Large intestine (tissue), 3 donors: ENCODE data around the gene TET2. TPM values are rescaled to one million over a fixed set of nuclear protein-coding genes. Genes with fewer than 3 reads are reported as not detected.
A peak's percentile ranks its signal among the peaks of the same experiment; 100 is the strongest.

Experiments
- DNase-seq, 2 donors: peaks; one replicate each; pipeline versions ENCODE4 v3.0.0 to v3.0.0-alpha.2; 2013
- H3K27ac ChIP-seq: one replicate; pipeline ENCODE4 v1.5.1; 2013; ENCODE audit warnings: low read length
- H3K27me3 ChIP-seq: 2 replicates; pipeline ENCODE4 v1.6.1; 2013; ENCODE audit warnings: low read length; ENCODE audit not compliant: control insufficient read depth, insufficient read depth
- H3K36me3 ChIP-seq: 2 replicates; pipeline ENCODE4 v1.6.1; 2013; ENCODE audit warnings: low read length; ENCODE audit not compliant: control insufficient read depth, insufficient read depth
- H3K4me1 ChIP-seq: one replicate; pipeline ENCODE4 v1.6.1; 2013; ENCODE audit warnings: low read length; ENCODE audit not compliant: control insufficient read depth, insufficient read depth
- H3K4me3 ChIP-seq: one replicate; pipeline ENCODE4 v1.5.1; 2013; ENCODE audit warnings: low read length
- H3K9me3 ChIP-seq: one replicate; pipeline ENCODE4 v1.6.1; 2013; ENCODE audit warnings: mild to moderate bottlenecking, low read depth, low read length, moderate library complexity; ENCODE audit not compliant: control insufficient read depth
- WGBS: methylation state at CpG from one replicate; pipeline ENCODE4 v1.1.5; 2013; ENCODE audit warnings: low lambda C conversion rate; ENCODE audit not compliant: insufficient coverage; 5-methylcytosine and 5-hydroxymethylcytosine counted together
- polyA plus RNA-seq: library from polyadenylated mRNA; unstranded; fragments of 120-200 nt; gene quantifications from one replicate; pipeline ENCODE4 v1.2.1, GENCODE V29; 2013

TET2 gene
- polyA plus RNA-seq, 1 donor, result 18.7 TPM

DNA sequence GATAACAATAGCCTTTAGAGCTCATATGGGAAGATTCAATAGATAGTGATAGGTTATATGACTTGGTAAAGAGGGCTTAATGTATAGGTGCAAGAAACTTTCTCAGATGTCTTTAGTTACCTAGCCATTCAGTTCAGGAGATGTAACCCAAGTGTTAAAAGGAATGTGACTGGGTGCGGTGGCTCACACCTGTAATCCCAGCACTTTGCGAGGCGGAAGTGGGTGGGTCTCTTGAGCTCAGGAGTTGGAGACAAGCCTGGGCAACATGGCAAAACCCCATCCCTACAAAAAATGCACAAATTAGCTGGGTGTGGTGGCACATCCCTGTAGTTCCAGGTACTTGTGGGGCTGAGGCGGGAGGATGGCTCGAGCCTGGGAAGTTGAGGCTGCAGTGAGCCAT, 7.9 kb downstream of the TET2 start:
- peaks cover 1% of the 10 kb centered on the region for H3K4me1 ChIP-seq
- no peaks in the 10 kb centered on the region for H3K27me3 ChIP-seq
- H3K4me3 ChIP-seq, result no peak overlapping the region
- H3K27ac ChIP-seq, result no peak overlapping the region
- H3K36me3 ChIP-seq, result peaks cover 2% of the 10 kb centered on the region
- WGBS, result no CpG with 5 or more reads among the region's 5 CpGs
- DNase-seq, result no peak
- H3K9me3 ChIP-seq, result no peaks in the 10 kb centered on the region

DNA sequence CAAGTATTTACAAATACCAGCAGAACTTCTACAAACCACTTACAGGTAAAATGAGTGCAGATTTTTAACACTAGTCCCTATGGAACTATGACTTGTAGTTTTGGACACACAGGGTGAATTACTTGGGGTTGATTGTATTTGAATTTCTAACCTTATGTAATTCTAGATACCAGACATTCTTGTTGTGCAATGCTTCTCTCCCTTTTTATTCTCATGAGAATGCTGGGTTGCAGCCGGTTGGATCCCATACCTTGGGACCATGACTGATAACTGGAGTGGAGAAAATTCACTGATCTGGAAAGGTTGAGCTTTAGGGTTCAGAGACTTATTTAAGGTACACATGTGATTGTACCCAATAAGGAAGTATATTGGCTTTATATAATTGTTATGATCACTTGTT, 8.8 kb downstream of the TET2 start:
- no peaks in the 10 kb centered on the region for H3K27me3 ChIP-seq
- peaks cover 2% of the 10 kb centered on the region for H3K36me3 ChIP-seq
- no peak for DNase-seq
- H3K27ac ChIP-seq, result no peak overlapping the region
- H3K4me3 ChIP-seq, result no peak overlapping the region
- no peaks in the 10 kb centered on the region for H3K4me1 ChIP-seq
- no CpG with 5 or more reads among the region's 1 CpG for WGBS
- H3K9me3 ChIP-seq, result no peaks in the 10 kb centered on the region

DNA sequence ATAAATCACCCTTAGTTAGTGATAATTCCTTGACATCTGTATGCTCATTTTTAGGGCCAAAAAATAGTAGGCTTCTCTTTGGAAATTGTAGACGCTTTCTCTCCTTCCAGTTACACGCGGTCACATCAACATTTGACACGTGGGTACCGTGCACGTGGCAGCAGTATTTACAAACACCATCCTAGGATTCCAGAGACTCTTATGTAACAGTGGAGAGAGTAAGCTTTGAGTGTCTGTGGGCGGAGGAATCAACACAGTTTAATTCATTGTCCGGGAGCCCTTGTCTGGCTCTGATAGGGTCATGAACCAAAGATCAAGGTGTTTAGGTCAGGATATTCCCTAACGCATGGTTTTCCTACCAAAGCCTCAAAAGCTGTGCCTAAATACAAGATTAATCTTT, 12.2 kb downstream of the TET2 start:
- no peak for DNase-seq
- Histone ChIP-seq H3K36me3 (peaks cover 2% of the 10 kb centered on the region), H3K9me3 (peaks cover 2% of the 10 kb centered on the region), H3K4me3 (no peak overlapping the region), H3K27me3 (no peaks in the 10 kb centered on the region), H3K4me1 (no peaks in the 10 kb centered on the region), H3K27ac (no peak overlapping the region)
- WGBS, result 100% methylated on average over 1 of the region's 9 CpGs

DNA sequence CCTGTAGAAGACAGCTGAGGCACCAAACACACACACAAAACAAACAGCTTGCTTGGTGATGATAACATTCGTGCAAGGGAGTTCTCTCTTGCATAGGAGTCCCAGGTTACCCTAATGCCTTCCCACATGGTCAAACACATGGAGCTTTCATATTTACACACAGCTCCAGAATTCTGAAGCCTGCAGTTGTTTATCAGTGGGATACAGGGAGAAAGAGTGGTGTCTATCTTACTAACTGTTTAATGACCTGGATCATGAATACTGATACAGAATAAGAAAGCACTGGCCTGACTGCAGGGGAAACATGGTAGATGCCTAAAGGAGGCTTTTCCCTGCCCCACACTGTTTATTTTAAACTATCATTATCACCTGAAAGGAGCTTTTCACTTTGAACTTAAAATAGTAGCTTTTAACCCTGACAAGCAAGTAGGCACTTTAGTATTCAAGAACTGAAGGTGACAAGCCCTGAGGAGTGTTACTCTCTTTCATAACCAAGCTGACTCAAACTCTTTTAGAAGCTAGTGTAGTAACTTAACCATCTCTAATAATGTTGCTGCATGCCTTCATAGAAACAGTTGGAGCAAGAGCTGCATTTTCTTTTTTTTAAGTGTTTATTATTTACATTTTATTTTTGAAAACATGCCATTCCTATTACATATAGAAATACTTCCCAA, 15.6 kb downstream of the TET2 start:
- H3K4me1 ChIP-seq, result no peaks in the 10 kb centered on the region
- no peak overlapping the region for H3K27ac ChIP-seq
- H3K27me3 ChIP-seq, result no peaks in the 10 kb centered on the region
- H3K36me3 ChIP-seq, result peaks cover 2% of the 10 kb centered on the region
- no peak overlapping the region for H3K4me3 ChIP-seq
- no CpG with 5 or more reads among the region's 1 CpG for WGBS
- peaks cover 2% of the 10 kb centered on the region for H3K9me3 ChIP-seq
- DNase-seq, result no peak

DNA sequence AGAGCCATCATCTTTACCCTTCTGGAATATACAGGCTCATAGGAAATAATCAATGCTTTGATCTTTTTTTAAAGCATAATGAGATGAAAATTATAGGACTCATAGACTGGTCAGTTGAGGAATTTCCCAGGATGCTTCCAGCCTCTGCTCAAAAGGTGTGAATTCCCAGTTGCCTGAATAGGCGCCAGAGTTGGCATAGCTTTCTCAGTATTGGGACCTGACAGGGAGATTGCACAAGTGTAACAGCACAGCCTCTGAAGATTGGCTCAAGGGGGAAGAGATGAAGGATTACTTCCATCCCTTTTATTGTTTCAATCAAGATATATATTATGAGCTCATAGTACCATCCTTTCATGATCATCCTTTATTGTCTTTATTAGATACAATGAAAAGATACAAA, 17.9 kb downstream of the TET2 start:
- no peak overlapping the region for H3K27ac ChIP-seq
- no peaks in the 10 kb centered on the region for H3K36me3 ChIP-seq
- no peaks in the 10 kb centered on the region for H3K4me1 ChIP-seq
- H3K9me3 ChIP-seq, result peaks cover 2% of the 10 kb centered on the region
- DNase-seq, result no peak
- no peaks in the 10 kb centered on the region for H3K27me3 ChIP-seq
- no CpG with 5 or more reads among the region's 1 CpG for WGBS
- H3K4me3 ChIP-seq, result no peak overlapping the region

DNA sequence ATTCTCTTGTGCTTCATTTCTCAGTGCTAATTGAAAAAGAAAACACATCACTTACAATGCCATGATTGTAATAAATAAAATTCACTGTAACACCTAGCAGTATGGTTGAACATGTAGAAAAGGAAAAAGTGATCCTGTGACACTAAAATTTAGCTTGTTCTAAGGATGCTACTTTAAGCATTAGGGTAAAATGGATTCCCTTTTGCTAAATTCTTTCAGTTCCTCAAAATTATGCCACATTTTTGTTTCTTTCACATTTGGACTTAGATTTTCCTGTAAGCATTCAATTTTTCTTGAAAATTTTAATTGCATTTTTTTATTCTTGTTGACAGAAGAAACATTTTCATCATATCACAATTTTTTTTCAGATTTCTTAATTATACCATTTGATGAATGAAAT, 19.4 kb downstream of the TET2 start:
- peaks cover 2% of the 10 kb centered on the region for H3K9me3 ChIP-seq
- no peak overlapping the region for H3K27ac ChIP-seq

DNA sequence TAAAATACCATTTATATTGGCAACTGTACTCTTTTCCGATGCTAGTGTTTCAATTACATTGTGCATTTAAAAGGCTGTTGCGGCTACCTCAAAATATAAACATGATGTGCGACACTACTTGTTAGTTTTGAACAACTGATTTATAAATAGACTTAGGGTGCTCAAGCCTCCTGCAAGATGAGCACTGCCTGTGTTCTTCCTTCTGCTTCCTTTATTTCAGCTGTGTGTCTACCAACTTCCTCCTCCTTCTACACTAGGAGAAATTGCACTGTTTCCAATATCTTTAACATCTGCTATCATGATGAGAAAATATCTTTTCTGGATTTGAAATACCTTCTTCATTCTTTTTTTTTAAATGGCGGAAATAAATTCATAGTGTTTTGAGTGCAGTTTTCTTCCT, 24.0 kb downstream of the TET2 start:
- H3K27ac ChIP-seq, result no peak overlapping the region
- no peaks in the 10 kb centered on the region for H3K36me3 ChIP-seq
- no peaks in the 10 kb centered on the region for H3K4me1 ChIP-seq
- no peaks in the 10 kb centered on the region for H3K27me3 ChIP-seq
- no peak overlapping the region for H3K4me3 ChIP-seq
- no CpG with 5 or more reads among the region's 4 CpGs for WGBS
- DNase-seq, result no peak
- H3K9me3 ChIP-seq, result peaks cover 8% of the 10 kb centered on the region

More for the DNA sequence above, 19.4 kb downstream of the TET2 start:
- Histone ChIP-seq H3K4me3 (no peak overlapping the region), H3K36me3 (no peaks in the 10 kb centered on the region), H3K4me1 (no peaks in the 10 kb centered on the region), H3K27me3 (no peaks in the 10 kb centered on the region)
- DNase-seq, result no peak

DNA sequence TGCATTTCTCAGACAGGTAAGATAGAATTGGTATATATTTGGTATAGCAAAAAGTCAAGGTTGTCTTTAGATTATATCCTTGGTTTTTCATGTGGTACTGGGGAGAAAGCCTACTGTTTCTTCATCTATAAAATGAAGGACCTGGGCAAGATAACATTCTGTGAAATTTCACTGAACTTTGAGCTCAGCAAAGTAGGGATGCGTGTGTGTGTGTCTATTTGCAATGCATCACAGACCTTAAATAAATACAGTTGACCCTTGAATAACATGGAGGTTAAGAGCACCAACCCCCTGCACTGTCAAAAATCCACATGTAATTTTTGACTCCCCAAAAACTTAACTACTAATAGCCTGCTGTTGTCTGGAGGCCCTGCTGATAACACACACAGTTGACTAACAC, 25.2 kb downstream of the TET2 start:
- Histone ChIP-seq H3K27ac (no peak overlapping the region), H3K36me3 (no peaks in the 10 kb centered on the region), H3K9me3 (peaks cover 8% of the 10 kb centered on the region), H3K4me1 (no peaks in the 10 kb centered on the region), H3K4me3 (no peak overlapping the region), H3K27me3 (no peaks in the 10 kb centered on the region)
- no peak for DNase-seq
- WGBS, result no CpG with 5 or more reads among the region's 1 CpG

DNA sequence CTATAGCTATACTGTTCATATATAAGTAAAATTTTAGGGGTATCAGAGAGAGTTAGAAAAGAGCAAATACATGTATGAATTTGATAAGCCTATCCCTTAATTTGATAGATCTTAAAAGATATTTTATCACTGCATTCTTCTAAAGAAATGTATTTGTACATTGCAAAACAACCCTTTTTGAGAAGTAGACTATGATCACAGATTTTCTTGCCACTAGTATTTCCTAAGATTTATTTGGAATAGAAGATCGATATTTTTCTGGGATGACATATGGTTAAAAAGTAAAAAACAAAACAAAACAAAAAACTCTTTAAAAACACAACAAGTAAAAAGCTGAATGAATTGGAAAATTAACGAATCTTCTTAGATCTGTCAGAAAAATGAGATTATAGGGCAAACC, 27.4 kb downstream of the TET2 start:
- no peak for DNase-seq
- Histone ChIP-seq H3K4me3 (no peak overlapping the region), H3K36me3 (no peaks in the 10 kb centered on the region), H3K4me1 (no peaks in the 10 kb centered on the region), H3K27me3 (no peaks in the 10 kb centered on the region), H3K27ac (no peak overlapping the region), H3K9me3 (peaks cover 12% of the 10 kb centered on the region)
- WGBS, result 94% methylated on average over 2 of the region's 2 CpGs

DNA sequence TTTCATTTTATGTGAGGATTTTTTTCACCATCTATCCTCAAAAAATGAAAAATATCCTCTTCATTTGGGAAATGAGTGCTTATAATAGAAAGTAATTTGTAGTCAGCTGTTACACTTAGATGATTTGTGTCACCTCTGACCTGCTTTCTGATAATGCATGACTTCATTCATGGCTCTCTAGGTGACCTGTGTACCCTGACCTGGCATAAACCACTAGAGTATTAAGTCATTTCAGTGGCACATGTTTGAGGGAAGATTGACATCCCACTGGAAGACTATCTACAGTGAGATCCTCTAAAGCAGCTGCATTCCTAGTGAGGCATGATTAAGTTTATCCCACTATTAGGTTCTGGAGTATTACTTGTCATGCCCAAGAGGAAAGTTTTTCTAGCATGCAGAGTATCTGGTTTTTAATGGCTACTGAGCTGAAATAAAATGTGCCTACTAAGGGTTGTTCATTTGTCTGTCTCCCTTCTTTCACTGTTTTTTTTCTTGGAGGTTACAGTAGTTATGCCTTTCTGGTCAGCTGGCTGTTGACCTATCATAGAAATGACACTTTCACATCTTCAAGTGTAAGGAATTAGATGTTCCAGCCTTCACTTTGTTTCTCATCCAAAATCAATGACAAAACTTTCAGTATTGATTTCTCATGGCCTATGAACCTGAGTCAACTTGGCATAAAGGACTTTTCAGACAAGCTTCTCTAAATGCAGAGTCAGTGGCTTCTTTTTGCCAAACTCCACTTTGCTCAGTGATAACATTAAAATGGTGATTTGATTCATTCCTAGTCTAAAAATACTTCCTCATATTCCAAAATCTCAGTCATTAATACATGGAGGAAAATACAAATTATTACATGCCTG, 33.1 kb downstream of the TET2 start:
- Histone ChIP-seq H3K27ac (no peak overlapping the region), H3K4me1 (peaks cover 6% of the 10 kb centered on the region), H3K27me3 (no peaks in the 10 kb centered on the region), H3K9me3 (peaks cover 9% of the 10 kb centered on the region), H3K36me3 (no peaks in the 10 kb centered on the region), H3K4me3 (no peak overlapping the region)
- DNase-seq, result peak; percentile 72 to 85

DNA sequence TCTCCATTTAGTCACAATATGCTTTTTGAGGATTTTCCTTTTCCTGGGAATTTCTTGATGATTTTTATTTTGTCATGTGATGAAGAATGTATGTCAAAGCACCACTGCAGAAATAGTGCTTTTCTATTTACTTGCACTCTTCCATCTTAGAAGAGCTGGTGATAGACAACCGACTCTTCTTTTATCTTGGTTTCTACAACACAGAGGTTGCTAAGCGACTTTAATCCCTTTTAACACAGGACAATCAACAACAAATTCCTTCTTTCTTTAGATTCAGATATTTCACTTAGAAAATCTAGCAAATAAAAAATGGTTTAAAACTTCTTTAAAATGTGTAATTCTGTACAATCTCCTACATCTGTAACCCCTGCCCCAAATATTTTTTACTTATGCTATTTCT, 34.6 kb downstream of the TET2 start:
- Histone ChIP-seq H3K9me3 (peaks cover 4% of the 10 kb centered on the region), H3K27me3 (no peaks in the 10 kb centered on the region), H3K4me3 (no peak overlapping the region), H3K27ac (no peak overlapping the region), H3K36me3 (no peaks in the 10 kb centered on the region), H3K4me1 (peaks cover 11% of the 10 kb centered on the region)
- WGBS, result no CpG with 5 or more reads among the region's 2 CpGs
- peak in 1 of 2 donors; percentile 62 for DNase-seq
